Renal pelvis (tissue), 4 donors: Measurements from ENCODE around the gene MECR. TPM values are rescaled to one million over a fixed set of nuclear protein-coding genes. Genes with fewer than 3 reads are reported as not detected.

ENCODE experiments used
- DNase-seq: peaks from one replicate; pipeline ENCODE4 v3.0.0-alpha.2; 2013
- polyA plus RNA-seq, 3 donors: library from polyadenylated mRNA; unstranded; fragments of 120-200 nt; gene quantifications; one replicate each; pipeline ENCODE4 v1.2.1, GENCODE V29; 2013; ENCODE audit not compliant: insufficient read length in 3 of 3

Gene MECR
- polyA plus RNA-seq, 3 donors = 26.1 to 39.6 (median 32.1) TPM

DNA sequence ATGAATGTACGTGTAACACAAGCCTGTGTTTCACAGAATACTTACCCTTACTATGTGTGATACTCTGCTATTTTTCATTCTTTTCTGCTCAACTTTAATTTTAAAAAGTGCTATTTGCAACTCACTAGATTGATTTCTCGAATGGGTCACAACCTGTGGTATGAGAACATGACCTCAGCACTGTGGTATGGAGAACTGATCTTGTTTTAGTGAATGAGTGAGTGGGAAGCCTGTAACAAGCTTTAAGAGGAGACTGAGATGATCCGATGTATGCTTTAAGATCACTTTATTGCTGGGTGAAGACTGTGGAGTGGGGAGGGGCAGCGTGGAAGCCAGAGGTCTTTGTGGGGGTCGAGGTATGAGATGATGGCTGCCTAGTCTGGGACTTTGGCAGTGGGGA, 21.6 kb downstream of the MECR start:
- no peak for DNase-seq

DNA sequence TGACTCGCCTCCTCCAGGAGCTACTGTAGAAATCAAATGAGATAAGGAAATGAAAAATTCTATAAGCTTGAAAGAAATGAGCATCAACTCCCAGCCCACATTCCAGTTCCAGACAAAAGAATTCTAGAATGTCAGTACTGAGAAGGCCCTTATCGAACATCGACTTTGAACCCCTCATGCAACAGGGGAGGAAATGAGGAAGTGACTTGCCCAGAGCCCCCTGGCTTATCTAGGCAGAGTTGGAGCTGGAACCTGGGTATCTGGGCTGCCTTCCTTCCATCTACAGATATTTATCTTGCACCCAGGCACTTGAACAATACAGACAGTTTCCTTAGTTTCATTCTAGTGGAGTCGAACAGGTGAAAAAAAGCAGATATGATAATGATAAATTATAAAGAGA, 22.3 kb downstream of the MECR start:
- no peak for DNase-seq

- peak; percentile 92 for DNase-seq
Observed at GRCh38 chr1:29202584-29203340, 28.0 kb downstream of the MECR start.

GRCh38 chr1:29202053-29202452, 28.7 kb downstream of the MECR start:
- DNase-seq = no peak

- no peak for DNase-seq
Observed at GRCh38 chr1:29201595-29202051, 29.1 kb downstream of the MECR start.

DNA sequence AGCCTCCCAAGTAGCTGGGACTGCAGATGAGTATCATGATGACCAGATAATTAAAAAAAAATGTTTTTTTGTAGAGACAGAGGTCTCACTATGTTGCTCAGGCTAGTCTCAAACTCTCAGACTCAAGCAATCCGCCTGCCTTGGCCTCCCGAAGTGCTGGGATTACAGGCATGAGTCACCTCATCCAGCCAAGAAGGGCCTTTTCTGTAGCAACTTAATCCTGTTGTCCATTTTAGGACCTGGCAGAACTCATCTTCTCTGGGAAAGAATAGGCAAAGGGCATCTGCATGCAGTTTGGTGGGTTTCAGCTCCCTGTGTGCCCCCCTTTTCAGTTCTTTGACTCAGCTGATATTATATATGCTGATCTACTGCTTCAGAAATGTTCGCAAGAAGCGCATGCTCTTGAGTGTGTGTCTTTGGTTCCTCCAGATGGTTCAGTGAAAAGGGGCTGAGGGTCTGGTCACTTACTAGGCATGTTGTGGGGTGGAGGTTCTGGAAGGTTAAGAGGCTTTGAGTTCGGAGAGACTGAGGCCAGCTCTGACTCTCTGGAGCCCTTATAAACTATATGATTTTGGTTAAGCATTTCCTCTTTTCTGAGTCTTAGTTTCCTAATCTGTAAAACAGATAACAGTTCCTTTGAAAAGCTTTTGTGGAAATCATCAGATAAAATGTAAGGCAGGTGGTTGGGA, 29.7 kb downstream of the MECR start:
- DNase-seq = no peak

DNA sequence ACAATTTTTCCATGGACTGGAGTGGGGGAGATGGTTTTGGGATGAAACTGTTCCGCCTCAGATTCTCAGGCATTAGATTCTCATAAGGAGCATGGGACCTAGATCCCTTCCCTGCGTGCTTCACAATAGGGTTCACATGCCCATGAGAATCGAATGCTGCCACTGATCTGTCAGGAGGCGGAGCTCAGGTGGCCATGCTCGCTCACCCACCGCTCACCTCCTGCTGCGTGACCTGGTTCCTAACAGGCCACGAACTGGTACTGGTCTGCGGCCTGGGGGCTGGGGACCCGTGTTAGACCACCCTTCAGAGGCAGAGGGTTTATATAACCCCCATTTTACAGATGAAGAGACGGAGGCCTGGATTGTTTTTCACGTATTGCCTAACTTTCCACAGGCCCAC, 32.7 kb downstream of the MECR start:
- no peak for DNase-seq

DNA sequence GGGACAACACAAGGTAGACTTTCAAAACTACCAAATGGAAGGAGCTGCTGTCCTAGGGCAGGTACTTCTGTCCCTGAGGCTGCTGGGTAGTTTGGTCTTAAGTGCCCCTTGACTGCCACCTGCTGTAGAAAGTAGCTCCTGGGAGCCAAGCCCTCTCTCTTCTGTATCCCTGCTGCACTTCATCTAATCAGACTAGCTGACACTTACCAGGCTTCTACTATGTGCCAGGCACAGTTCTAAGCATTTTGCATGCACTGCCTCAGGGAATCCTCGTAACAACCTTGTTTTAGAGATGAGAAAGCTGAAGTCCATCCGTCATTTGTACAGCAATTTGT, 33.2 kb downstream of the MECR start:
- DNase-seq = no peak

DNA sequence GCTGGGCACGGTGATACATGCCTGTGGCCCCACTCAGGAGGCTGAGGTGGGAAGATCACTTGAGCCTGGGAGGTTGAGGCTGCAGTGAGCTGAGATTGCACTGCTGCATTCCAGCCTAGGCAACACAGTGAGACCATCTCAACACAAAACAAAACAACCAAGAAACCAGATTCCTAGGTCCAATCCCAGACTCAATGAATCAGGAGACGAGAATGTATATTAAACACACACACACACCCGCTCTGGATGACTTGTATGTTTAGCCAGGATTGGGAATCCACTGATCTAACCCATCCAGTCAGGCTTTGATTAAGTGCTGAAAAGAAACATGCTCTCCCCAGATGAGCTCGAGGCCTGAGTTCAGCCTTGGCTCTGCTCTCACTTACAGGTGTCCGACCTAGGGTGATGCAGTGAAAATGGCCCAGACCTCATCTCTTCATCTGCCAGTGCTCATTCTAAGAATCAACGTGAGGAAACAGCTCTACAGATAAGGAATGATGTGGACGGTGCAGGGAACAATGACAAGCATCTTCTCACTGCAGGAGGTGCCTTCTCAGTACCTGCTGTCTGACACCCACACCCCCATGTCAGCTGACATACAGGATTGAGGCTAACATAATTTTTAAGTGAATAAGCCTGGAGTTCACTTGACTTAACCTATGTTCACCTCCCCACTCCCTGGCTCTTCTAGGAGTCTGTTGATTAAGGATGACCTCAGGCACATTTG, 33.7 kb downstream of the MECR start:
- DNase-seq = no peak

- DNase-seq = no peak
Observed at GRCh38 chr1:29195881-29196291, 34.8 kb downstream of the MECR start.

DNA sequence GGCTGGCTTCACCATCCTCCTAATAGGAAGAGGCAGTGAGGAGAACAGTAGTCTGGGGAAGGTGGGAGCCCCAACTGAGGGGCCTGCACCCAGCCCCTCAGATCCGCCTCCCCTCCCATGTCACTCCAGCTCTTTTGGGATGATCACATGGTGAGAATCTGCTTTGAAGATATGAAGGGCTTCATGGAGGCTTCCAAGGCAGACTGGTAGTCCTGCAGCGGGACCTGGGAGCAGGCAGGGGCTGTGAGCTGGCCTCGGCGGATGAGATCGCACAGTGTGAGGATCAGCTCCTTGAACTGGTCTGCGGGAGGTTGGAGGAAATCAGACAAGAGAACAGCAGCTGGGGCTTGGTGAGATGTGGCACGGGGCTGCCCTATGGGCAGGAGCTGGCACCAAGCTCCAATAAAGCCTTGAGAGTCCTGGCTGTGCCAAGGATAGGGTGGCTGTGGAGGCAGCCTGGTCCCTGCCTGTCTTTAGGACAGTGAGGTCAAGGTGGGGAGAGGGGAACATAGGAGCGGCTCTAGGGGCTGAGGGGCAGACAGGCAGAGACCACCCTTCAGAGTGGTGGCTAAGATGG, 36.8 kb downstream of the MECR start:
- DNase-seq = no peak

GRCh38 chr1:29190718-29191117, 40.0 kb downstream of the MECR start:
- DNase-seq = no peak

DNA sequence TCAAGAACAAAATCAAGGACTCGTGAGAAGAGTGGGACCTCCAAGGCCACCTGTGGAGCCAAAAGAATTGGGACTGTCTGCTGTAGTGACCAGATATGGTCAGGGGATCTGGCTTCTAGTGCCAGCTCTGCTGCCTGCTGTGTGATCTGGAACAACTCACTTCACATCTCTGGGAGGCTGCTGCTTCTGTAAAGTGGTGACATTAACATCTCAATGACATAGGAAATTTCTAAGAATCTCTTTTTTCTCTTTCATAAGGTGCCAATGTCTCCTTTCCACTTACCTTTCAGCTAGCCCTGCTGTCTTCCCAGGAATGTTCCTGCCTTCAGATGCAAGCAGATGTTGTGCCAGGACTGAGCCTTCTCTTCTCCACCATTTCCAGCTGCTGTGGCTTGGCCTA, 44.0 kb downstream of the MECR start:
- DNase-seq = no peak

DNA sequence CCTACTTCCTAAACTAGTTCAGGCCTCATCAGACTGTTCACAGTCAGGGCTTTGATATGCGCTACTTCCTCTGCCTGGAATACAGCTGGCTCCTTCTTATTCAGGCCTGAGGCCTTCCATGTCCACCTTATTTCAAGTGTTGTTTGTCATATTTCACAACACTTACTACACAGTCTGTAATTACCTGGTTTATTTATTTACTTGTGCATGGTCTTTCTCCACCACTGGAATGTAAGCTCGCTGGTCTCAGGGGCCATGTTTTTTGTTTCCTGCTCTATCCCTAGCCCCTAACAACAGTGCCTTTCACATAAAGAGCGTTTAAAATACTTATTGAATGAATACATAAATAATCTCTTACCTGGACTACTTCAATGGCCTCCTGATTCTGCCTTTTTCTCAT, 44.5 kb downstream of the MECR start:
- no peak for DNase-seq

GRCh38 chr1:29183287-29183686, 47.4 kb downstream of the MECR start:
- no peak for DNase-seq

DNA sequence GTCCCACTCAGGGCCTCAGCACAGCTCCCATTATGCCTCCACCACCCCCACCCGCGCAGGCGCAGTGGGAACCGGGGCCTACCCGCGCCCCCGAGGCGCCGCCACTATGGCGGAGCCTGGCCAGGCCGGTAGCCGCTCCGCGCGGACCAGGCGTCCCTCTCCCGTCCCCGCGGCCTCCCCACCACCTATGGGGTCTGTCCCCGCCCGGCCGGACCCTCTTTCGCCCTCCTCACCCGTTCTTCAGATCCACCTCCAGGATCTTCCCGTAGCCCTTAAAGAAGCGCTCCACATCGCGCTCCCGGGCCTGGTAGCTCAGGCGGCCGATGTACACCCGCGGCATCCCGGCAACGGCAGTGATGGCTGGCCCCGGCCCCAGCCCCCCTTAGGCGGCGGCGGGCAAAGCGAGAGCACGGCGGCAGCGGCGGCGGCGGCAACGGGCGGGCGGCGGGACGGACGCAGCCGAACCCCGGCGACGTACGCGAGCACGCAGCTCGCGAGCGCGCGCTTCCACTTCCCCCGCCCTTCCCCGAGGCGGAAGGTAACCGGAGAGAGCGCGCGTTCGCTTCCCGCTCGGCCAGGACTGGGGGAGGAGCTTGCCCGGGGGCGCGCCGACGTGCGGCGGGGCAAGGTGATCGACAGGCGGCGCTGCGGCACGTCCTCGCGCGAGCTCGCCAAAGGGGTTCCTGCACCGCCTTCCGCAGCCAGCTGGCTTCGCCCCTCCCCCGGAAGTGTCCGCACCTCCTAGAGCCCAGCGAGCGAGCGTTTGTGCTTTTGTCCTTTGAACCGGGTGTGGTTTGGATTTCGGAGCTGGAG, 49.1 kb downstream of the MECR start, which contains the start of gene SRSF4:
SRSF4 (minus strand) TSS at position 488 of the 813 bp plus-strand sequence; CDS start at position 340, 148 bp downstream.
- peak; percentile 98 for DNase-seq

DNA sequence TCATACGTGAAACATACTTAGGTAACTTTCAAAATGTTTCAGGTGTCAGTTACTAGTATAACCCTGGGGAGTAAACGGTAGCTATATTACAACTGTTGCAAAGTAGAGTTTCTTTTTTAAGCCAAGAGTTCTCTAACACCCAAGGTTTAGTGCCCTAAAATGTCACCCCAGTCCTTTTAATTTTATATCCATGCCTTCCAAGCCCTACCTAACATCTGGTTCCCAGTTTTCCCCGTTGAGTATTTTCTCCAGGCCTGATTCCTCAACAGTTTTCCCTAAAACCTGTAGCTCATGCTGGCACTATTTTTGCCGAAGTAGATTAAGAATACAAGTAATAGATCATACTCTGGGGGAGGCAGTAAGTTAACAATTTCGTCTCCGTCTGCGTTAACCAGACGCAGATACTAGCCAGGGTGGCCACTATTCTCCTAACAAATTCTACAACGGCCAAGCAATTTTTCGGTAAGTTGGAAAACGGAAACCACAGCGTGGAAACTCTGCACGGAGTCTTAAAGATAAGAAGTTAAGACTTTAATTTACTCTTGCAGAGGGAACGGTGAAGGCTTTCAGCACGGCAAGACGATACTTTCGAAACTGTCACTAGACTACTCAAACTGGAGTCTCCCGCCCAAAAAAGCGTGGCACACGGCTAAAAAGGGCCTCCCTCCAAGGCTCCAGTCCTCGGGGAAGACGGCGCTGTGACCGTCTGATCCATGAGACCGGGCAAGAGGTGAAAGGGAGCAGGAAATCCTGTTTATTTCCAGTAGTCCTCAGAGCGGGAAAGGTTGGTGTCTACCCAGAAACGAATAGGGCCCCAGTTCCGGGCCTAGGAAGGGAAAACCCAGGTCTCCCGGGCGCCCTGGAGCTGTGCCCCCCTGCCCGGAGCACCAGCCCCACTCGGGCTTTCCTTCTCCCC, 50.0 kb downstream of the MECR start:
- DNase-seq = no peak

GRCh38 chr1:29179641-29180184, 51.0 kb downstream of the MECR start:
- no peak for DNase-seq

DNA sequence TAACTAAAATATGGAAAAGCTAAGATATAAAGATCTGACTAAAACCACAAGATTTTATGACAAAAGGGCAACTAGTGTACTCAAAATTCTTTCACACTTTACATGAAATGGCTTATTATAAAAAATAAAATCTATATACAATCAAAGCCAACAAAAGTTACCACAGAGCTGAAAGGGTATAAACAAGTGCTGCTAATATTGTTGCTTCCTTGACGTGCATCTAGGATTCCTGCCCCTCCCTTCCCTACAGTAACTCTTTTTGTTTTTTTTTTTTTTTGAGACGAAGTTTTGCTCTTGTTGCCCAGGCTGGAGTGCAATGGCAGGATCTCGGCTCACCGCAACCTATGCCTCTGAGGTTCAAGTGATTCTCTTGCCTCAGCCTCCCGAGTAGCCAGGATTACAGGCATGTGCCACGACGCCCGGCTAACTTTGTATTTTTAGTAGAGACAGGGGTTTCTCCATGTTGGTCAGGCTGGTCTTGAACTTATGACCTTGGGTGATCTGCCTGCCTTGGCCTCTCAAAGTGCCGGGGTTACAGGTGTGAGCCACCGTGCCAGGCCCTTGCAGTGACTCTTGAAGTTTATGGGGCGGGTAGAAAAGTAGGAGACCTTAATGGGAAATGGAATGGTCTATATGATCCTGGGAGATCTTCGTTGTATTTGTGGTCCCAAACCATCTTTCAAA, 53.6 kb downstream of the MECR start:
- DNase-seq = no peak

DNA sequence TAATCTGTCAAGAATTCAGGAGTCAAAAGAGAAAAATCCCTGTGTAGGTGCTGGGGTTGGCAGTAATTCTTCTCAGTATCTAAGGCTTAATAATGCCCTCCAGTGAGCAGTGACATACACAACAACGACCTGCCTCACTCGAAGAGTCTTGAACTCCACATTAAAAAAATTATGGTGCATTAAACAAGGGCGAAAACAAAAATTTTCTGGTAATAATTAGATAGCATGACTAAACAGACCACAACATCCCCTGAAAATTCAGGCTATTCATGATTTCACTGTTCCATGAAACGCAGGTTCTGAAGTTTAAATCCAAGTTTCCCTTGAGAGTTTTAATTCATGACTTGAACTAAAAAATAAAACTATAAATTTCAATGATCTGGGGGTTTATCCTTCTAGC, 54.2 kb downstream of the MECR start:
- DNase-seq = no peak
